Pancreas (tissue), 10 donors: ENCODE results near the gene S100A4. TPM values are rescaled to one million over a fixed set of nuclear protein-coding genes. Genes with fewer than 3 reads are reported as not detected.

Experiments
- ATAC-seq, 4 donors: fragments of 200-7000 bp; cut with Tn5 transposase; one replicate each; pipeline versions ENCODE4 v1.8.0 to v1.9.1; 2020; ENCODE audit warnings: mild to moderate bottlenecking in 4 of 4, moderate library complexity in 4 of 4
- DNase-seq, 6 donors: peaks; one replicate each; pipeline ENCODE4 v3.0.0-alpha.2; 2020
- FAIRE-seq: peaks from 2 replicates; lab custom pipeline; 2012; peaks lifted over from hg19 to GRCh38; lab: Jason Lieb, UNC
- H3K27ac ChIP-seq, 4 donors: fragments of 200-600 bp; sonication (generic); 1 replicate in 3 of 4; 2 replicates in 1 of 4; pipeline versions ENCODE4 v1.5.0 to v1.8.0; 2020
- H3K27me3 ChIP-seq, 4 donors: fragments of 200-600 bp; one replicate each; pipeline ENCODE4 v1.8.0; 2021
- H3K36me3 ChIP-seq, 3 donors: fragments of 200-600 bp; sonication (generic) in 1 of 3; one replicate each; pipeline versions ENCODE4 v1.5.0 to v1.8.0; 2020 to 2021
- H3K4me1 ChIP-seq, 3 donors: fragments of 200-600 bp; one replicate each; pipeline ENCODE4 v1.8.0; 2021
- H3K4me3 ChIP-seq, 4 donors: fragments of 200-600 bp; sonication (generic) in 2 of 4; one replicate each; pipeline versions ENCODE4 v1.5.0 to v1.8.0; 2020 to 2021
- H3K9me3 ChIP-seq, 4 donors: fragments of 200-600 bp; one replicate each; pipeline ENCODE4 v1.8.0; 2021
- WGBS, 2 donors: extraction: QIAGEN DNeasy Blood & Tissue Kit; methylation state at CpG; one replicate each; pipeline ENCODE4 v1.1.7; 2013; 5-methylcytosine and 5-hydroxymethylcytosine counted together
- intact Hi-C, 3 donors: fragments of 100-400 bp; cut with DNase I; formaldehyde crosslinking; loops; one replicate each; pipeline versions ENCODE4 v1.11.1 to v1.14.2; 2022
- polyA plus RNA-seq, 2 donors: library from polyadenylated mRNA; stranded (reverse); fragments of 200-250 nt; gene quantifications; one replicate each; pipeline ENCODE4 v1.2.3, GENCODE V29; 2013
- total RNA-seq, 6 donors: library from RNA; stranded (reverse); fragmentation: NEBNext Ultra II Directional in 4 of 6; extraction: Animal tissue kit (Norgen Biotek cat#: 25700) in 4 of 6; gene quantifications; one replicate each; pipeline versions ENCODE4 v1.2.1 to v1.2.4, GENCODE V29; 2021 to 2023
- TF ChIP-seq, protein P1 (sequence below), 4 donors: fragments of 200-600 bp; sonication (generic) in 3 of 4; IDR thresholded peaks; one replicate each; pipeline versions ENCODE4 v1.5.0 to v1.8.0; 2021; ENCODE audit warnings: antibody characterized with exemption in 4 of 4
- donor health status: healthy with polysubstance abuse.
- donor health status: DM: no; HTN: no; CAD: no; lungs with moderate emphysema.
- donor health status: DM: no; HTN: no; CAD: no.
- donor health status: control.
- donor health status: control.
- donor health status: Bipolar disorder and iron deficiency.
- donor health status: DM: yes; HTN: yes; CAD: no.
- donor health status: DM: no; HTN: no; CAD: no.
- donor health status: DM: no; HTN: no; CAD: no.
- donor health status: DM: yes; HTN: yes; CAD: no.

Gene S100A4
- total and polyA plus RNA-seq, 8 donors: 5.0 to 149 (median 39.5) TPM

DNA sequence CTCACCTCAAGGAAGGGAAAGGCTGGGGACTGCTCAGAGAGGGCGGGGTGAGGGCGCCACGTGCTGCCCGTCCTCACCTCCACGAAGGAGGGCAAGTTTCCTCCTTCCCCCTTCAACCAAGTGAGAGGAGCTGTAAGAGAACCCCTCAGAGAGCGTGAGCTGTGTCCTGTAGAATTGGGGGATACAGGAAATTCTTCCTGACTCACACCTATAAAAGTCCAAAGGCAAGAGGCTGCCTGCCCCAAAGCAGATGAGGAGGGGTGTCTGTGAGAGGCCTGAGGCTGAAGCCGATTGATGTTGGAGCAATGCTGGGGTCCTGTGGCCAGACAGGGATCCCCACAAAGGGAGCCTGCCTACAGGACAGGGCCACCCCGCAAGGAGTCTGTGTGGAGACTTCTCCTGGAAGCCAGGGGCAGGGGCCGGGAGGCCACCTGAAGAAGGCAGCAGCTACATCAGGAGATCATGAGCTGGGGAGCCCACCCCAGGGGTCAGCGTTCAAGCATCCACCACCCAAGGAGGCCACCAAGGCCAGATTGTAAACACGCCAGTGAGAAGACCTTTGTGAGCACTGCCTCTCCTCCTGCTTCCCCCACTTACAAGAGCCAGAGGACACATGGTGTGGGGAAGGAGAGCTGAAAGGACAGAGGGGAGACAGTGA lies 37.6 kb downstream of the S100A4 start:
- no peak for DNase-seq
- no peak for ATAC-seq
- no peaks in the 10 kb centered on the region for H3K9me3 ChIP-seq
- no peak overlapping the region for H3K27ac ChIP-seq
- WGBS, 2 donors: 89 to 90% methylated on average over 11 of the region's 11 CpGs
- FAIRE-seq: no peak
- no peaks in the 10 kb centered on the region for H3K4me1 ChIP-seq
- no peaks in the 10 kb centered on the region for H3K36me3 ChIP-seq
- H3K27me3 ChIP-seq: no peaks in the 10 kb centered on the region
- TF ChIP-seq, protein P1, sequence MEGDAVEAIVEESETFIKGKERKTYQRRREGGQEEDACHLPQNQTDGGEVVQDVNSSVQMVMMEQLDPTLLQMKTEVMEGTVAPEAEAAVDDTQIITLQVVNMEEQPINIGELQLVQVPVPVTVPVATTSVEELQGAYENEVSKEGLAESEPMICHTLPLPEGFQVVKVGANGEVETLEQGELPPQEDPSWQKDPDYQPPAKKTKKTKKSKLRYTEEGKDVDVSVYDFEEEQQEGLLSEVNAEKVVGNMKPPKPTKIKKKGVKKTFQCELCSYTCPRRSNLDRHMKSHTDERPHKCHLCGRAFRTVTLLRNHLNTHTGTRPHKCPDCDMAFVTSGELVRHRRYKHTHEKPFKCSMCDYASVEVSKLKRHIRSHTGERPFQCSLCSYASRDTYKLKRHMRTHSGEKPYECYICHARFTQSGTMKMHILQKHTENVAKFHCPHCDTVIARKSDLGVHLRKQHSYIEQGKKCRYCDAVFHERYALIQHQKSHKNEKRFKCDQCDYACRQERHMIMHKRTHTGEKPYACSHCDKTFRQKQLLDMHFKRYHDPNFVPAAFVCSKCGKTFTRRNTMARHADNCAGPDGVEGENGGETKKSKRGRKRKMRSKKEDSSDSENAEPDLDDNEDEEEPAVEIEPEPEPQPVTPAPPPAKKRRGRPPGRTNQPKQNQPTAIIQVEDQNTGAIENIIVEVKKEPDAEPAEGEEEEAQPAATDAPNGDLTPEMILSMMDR (IDR thresholded peaks at IDR 0.05): no peak
- no peak overlapping the region for H3K4me3 ChIP-seq
- intact Hi-C loops: no loop called here

DNA sequence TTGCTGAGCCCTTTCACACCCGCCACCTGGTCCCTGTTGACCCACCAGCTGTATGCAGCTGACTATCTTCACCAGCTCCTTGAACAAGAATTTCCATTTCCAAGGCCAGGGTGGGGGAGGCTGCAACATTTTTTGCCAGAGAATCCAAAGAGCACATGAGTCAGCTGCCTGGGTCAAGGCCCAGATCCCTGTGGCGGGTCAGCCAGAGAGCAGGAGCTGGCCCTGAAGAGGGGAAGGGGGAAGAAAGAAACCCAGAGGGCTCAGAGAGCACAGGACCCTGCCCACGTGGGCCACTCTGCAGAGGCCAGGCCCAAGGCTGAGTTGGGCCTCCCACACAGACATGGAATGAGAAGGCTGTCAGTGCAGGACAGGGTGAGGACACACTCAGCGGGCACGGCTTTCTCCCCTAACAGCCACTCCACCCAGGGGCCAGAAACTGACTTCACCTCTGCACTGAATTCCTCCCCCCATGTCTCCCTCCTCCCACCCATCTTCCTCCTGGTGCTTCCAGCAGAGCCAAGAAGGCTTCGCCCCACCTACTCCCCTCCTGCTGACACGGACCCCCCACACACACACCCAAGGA lies 38.7 kb downstream of the S100A4 start:
- Histone ChIP-seq H3K9me3 (no peaks in the 10 kb centered on the region), H3K27me3 (no peaks in the 10 kb centered on the region), H3K4me1 (no peaks in the 10 kb centered on the region), H3K27ac (peak overlapping the region in 1 of 4 donors; percentile 12), H3K4me3 (no peak overlapping the region), H3K36me3 (no peaks in the 10 kb centered on the region)
- TF ChIP-seq, protein P1 (IDR thresholded peaks at IDR 0.05): no peak
- ATAC-seq (peak; percentile 71 to 77 (median 76)), DNase-seq (peak in 4 of 6 donors; percentile 56 to 77 (median 70)), FAIRE-seq (no peak)
- intact Hi-C loops: no loop called here
- WGBS, 2 donors: 60 to 67% methylated on average over 7 of the region's 7 CpGs

DNA sequence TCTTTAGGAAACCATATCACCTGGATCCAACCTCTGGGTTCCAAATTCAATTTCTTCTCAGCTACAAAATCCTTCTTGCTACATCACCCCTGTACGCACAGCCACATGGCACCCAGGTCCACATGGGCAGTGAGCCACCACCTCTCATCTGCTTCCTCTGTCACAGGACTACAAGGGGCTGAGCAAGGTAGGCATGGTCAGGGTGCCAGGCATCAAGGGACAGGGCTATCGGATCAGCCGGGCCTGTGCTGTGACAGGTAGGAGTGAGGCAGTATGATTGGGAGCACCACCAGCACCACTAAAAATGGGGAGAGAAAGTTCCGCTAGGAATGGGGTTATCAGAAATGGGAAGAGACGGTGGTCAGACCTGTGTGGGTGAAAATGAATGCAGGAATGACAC lies 39.2 kb downstream of the S100A4 start:
- H3K4me3 ChIP-seq: no peak overlapping the region
- TF ChIP-seq, protein P1 (IDR thresholded peaks at IDR 0.05): no peak
- ATAC-seq: no peak
- WGBS, 2 donors: 80 to 92% methylated on average over 5 of the region's 5 CpGs
- intact Hi-C loops: no loop called here
- no peaks in the 10 kb centered on the region for H3K27me3 ChIP-seq
- no peaks in the 10 kb centered on the region for H3K4me1 ChIP-seq
- no peak for FAIRE-seq
- DNase-seq: no peak
- H3K9me3 ChIP-seq: no peaks in the 10 kb centered on the region
- no peaks in the 10 kb centered on the region for H3K36me3 ChIP-seq
- no peak overlapping the region for H3K27ac ChIP-seq

DNA sequence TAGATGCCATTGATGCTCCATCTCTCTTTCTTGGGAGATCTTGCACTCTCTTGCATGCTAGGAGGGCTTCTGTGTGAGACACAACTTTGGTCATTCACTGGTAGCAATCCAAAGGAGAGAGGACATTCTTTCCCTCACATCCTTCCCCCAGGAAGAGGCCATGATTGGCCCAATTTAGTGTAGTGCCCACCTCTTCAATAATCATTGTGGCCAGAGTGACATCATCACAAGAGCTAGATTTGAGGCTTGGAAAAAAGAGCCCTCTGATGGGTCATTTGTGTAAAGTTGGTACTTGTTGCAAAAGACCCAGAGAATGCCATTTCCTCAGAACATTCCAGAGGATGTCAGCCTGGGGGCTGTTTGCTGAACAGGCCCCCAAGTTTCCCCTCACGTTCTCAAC lies 40.0 kb downstream of the S100A4 start:
- Histone ChIP-seq H3K36me3 (no peaks in the 10 kb centered on the region), H3K27ac (no peak overlapping the region), H3K4me3 (no peak overlapping the region), H3K4me1 (no peaks in the 10 kb centered on the region), H3K9me3 (no peaks in the 10 kb centered on the region), H3K27me3 (no peaks in the 10 kb centered on the region)
- no peak for FAIRE-seq
- TF ChIP-seq, protein P1 (IDR thresholded peaks at IDR 0.05): no peak
- WGBS, 2 donors: 79 to 94% methylated on average over 1 of the region's 1 CpG
- intact Hi-C loops: no loop called here
- ATAC-seq: no peak
- no peak for DNase-seq

DNA sequence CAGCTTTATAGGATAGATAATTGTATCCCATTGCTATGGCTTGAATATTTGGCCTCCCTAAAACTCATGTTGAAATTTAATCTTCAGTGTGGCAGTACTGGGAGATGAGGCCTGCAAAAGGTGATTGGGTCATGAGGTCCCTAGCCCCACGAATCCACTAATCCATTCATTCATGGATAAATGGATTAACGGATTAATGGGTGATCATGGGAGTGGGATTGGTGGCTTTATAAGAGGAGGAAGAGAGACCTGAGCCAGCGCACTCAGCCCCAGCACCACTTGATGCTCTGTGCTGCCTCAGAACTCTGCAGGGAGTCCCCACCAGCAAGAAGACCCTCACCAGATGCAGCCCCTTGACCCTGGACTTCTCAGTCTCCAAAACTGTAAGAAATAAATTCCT lies 41.8 kb downstream of the S100A4 start:
- FAIRE-seq (no peak), ATAC-seq (no peak)

More for the DNA sequence above, 41.8 kb downstream of the S100A4 start:
- Histone ChIP-seq H3K27me3 (no peaks in the 10 kb centered on the region), H3K36me3 (no peaks in the 10 kb centered on the region), H3K4me3 (no peak overlapping the region), H3K27ac (no peak overlapping the region), H3K9me3 (no peaks in the 10 kb centered on the region), H3K4me1 (no peaks in the 10 kb centered on the region)
- WGBS, 2 donors: 74 to 87% methylated on average over 3 of the region's 3 CpGs
- TF ChIP-seq, protein P1 (IDR thresholded peaks at IDR 0.05): no peak
- no peak for DNase-seq
- intact Hi-C loops: no loop called here
